GM18505 (cell line): ENCODE measurements around the gene ALDH7A1.
A peak's percentile ranks its signal among the peaks of the same experiment; 100 is the strongest.
"Not testable (repeated sequence)": the region's sequence is repeated elsewhere in the genome, so short reads cannot be mapped to it uniquely, and the experiment has no call there.

Experiments
- ATAC-seq: cut with Tn5 transposase; IDR thresholded peaks from one replicate; pipeline ENCODE4 v1.9.1; 2021; ENCODE audit not compliant: unreplicated experiment
- POLR2A ChIP-seq: IDR thresholded peaks from 4 replicates; pipeline ENCODE4 v1.6.1; 2011; ENCODE audit warnings: borderline replicate concordance; ENCODE audit not compliant: insufficient read depth, insufficient read length; ENCODE audit errors: extremely low read depth

Gene ALDH7A1

GRCh38 chr5:126610160-126610559 is 15.1 kb upstream of the ALDH7A1 start:
- ATAC-seq: no peak

GRCh38 chr5:126605525-126605924 is 10.5 kb upstream of the ALDH7A1 start:
- no peak for TF ChIP-seq POLR2A

More at GRCh38 chr5:126610160-126610559, 15.1 kb upstream of the ALDH7A1 start:
- no peak for TF ChIP-seq POLR2A

GRCh38 chr5:126603402-126603991 is 8.5 kb upstream of the ALDH7A1 start:
- no peak for TF ChIP-seq POLR2A
- no peak for ATAC-seq

More at GRCh38 chr5:126605525-126605924, 10.5 kb upstream of the ALDH7A1 start:
- ATAC-seq: no peak

GRCh38 chr5:126600631-126601511 is 5.9 kb upstream of the ALDH7A1 start, which contains the start of gene PHAX:
Gene PHAX (plus strand): TSS chr5:126600947. CDS start chr5:126600963, 16 bp downstream.
- ATAC-seq: peak; percentile 97
- TF ChIP-seq POLR2A: peak; percentile 90

GRCh38 chr5:126599971-126600630 is 5.1 kb upstream of the ALDH7A1 start:
- not testable (repeated sequence) for ATAC-seq

GRCh38 chr5:126599499-126599898 is 4.5 kb upstream of the ALDH7A1 start:
- TF ChIP-seq POLR2A: no peak
- ATAC-seq: no peak

GRCh38 chr5:126597156-126597555 is 2.1 kb upstream of the ALDH7A1 start:
- TF ChIP-seq POLR2A: no peak
- ATAC-seq: no peak

GRCh38 chr5:126595486-126596083 is 566 bp upstream of the ALDH7A1 start:
- ATAC-seq: peak; percentile 30
- TF ChIP-seq POLR2A: no peak

- ATAC-seq: no peak
- TF ChIP-seq POLR2A: no peak
Observed at GRCh38 chr5:126591549-126591948, 3.5 kb downstream of the ALDH7A1 start.

- TF ChIP-seq POLR2A: no peak
- no peak for ATAC-seq
Observed at GRCh38 chr5:126589536-126590297, 5.3 kb downstream of the ALDH7A1 start.

- no peak for ATAC-seq
- TF ChIP-seq POLR2A: no peak
Observed at GRCh38 chr5:126587551-126588390, 7.2 kb downstream of the ALDH7A1 start.

- no peak for TF ChIP-seq POLR2A
- no peak for ATAC-seq
Observed at GRCh38 chr5:126583761-126584160, 11.3 kb downstream of the ALDH7A1 start.

- TF ChIP-seq POLR2A: no peak
- ATAC-seq: no peak
Observed at GRCh38 chr5:126579716-126580115, 15.3 kb downstream of the ALDH7A1 start.
